HG03139 (cell line): ENCODE results near the gene SPOCK3.
"Not testable (repeated sequence)": the region's sequence is repeated elsewhere in the genome, so short reads cannot be mapped to it uniquely, and the experiment has no call there.

Experiments used
- ATAC-seq: cut with Tn5 transposase; IDR thresholded peaks from one replicate; pipeline ENCODE4 v1.9.1; 2021; ENCODE audit not compliant: unreplicated experiment

Gene SPOCK3

GRCh38 chr4:166836865-166837264, 397.4 kb downstream of the SPOCK3 start:
- no peak for ATAC-seq

GRCh38 chr4:166827629-166828028, 406.7 kb downstream of the SPOCK3 start:
- no peak for ATAC-seq

GRCh38 chr4:166827167-166827566, 407.1 kb downstream of the SPOCK3 start:
- ATAC-seq = no peak

GRCh38 chr4:166823848-166824247, 410.4 kb downstream of the SPOCK3 start:
- no peak for ATAC-seq

- no peak for ATAC-seq
Observed at GRCh38 chr4:166823126-166823525, 411.2 kb downstream of the SPOCK3 start.

GRCh38 chr4:166822386-166822785, 411.9 kb downstream of the SPOCK3 start:
- no peak for ATAC-seq

GRCh38 chr4:166816890-166817289, 417.4 kb downstream of the SPOCK3 start:
- no peak for ATAC-seq

- ATAC-seq = no peak
Observed at GRCh38 chr4:166808380-166808779, 425.9 kb downstream of the SPOCK3 start.

- no peak for ATAC-seq
Observed at GRCh38 chr4:166802346-166802745, 431.9 kb downstream of the SPOCK3 start.

- no peak for ATAC-seq
Observed at GRCh38 chr4:166798126-166798525, 436.2 kb downstream of the SPOCK3 start.

GRCh38 chr4:166777760-166778159, 456.5 kb downstream of the SPOCK3 start:
- ATAC-seq = no peak

- ATAC-seq = no peak
Observed at GRCh38 chr4:166763018-166763417, 471.3 kb downstream of the SPOCK3 start.

GRCh38 chr4:166741742-166742141, 492.6 kb downstream of the SPOCK3 start:
- ATAC-seq = no peak

GRCh38 chr4:166739215-166739614, 495.1 kb downstream of the SPOCK3 start:
- ATAC-seq = not testable (repeated sequence)

- ATAC-seq = no peak
Observed at GRCh38 chr4:166737430-166737829, 496.9 kb downstream of the SPOCK3 start.

- ATAC-seq = no peak
Observed at GRCh38 chr4:166735553-166735952, 498.7 kb downstream of the SPOCK3 start.

GRCh38 chr4:166734797-166735196, 499.5 kb downstream of the SPOCK3 start:
- ATAC-seq = no peak

- no peak for ATAC-seq
Observed at GRCh38 chr4:166733686-166734085, 500.6 kb downstream of the SPOCK3 start.

GRCh38 chr4:166726832-166727231, 507.5 kb downstream of the SPOCK3 start:
- ATAC-seq = no peak

GRCh38 chr4:166724369-166724768, 509.9 kb downstream of the SPOCK3 start:
- no peak for ATAC-seq

- ATAC-seq = no peak
Observed at GRCh38 chr4:166723532-166724140, 510.7 kb downstream of the SPOCK3 start.

- not testable (repeated sequence) for ATAC-seq
Observed at GRCh38 chr4:166715748-166716713, 518.3 kb downstream of the SPOCK3 start.
